Measurements from ENCODE around the gene ADAM11. TPM values are rescaled to one million over a fixed set of nuclear protein-coding genes. Genes with fewer than 3 reads are reported as not detected.

ADAM11 gene
- total and polyA plus RNA-seq, 2 of the 13 experiments (the other 11 are each of a cell fraction or from before 2014, with no cell fraction given): 0.38 to 0.91 TPM

DNA sequence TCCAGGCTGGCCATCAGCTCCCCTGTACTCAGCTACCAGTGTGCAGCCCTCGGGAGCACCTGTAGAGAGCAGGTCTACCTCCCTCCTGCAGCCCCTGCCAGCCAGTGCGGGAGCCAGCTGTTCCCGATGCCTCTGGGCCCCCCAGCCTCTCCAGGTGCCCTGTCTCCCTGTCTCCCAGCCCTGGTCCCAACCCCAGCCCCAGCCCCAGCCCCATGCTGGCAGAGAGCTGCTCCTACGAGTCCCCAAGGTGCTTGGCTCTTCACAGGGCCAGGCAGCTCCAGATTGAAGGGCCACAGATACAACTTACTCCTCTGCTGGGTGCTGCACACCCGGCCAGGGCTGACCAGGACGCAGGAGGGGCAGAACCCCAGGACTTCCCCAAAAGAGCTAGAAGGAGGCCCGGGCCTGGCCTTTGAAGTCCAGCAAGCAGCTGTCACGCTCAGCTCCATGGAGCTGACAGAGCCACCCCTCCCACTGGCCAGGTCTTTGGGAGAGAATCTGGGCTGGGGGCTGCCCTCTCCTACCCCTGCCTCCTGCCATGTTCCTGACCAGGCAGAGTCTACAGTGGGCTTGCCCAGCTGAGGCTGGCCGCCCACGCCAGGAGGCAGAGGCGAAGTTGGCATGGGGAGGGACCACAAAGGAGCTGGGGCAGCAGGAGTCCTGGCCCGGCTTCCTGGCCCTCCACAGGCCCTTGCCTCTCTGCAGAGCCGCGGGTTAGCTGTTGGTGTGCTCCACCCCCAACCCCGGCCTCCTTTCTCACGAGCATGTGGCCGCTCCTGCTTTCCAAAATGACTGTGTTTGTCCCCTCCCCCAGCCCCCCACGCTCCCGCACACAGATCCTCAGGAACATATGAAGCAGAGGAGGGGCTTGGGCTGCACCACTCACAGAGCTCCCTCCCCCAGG lies 9.5 kb upstream of the ADAM11 start:
- Histone ChIP-seq H3K9ac (ENCODE audit: insufficient read depth, low read depth, low read length) (no peak overlapping the region), H3K4me3 (replicated peaks in 1 of 3; ENCODE audit: insufficient read depth in 1 of 3, low read depth in 2 of 3, low read length in 3 of 3) (no peak overlapping the region), H3K4me2 (ENCODE audit: low read depth, low read length) (no peak overlapping the region), H3K36me3 (replicated peaks in 1 of 2; ENCODE audit: control insufficient read depth in 1 of 2, insufficient read depth in 2 of 2, low read length in 2 of 2) (peaks cover 11 to 22% of the 10 kb centered on the region in 2 experiments; a peak in 4 of 5 replicates), H3K9me3 (ENCODE audit: low read length) (no peaks in the 10 kb centered on the region), H3K79me2 (ENCODE audit: insufficient read depth, low read length) (no peaks in the 10 kb centered on the region), H3K4me1 (ENCODE audit: insufficient read depth, low read length) (peaks cover 16% of the 10 kb centered on the region), H2AFZ (ENCODE audit: low read length) (no peak overlapping the region), H4K20me1 (ENCODE audit: insufficient read depth, low read length) (no peaks in the 10 kb centered on the region), H3K27me3 (ENCODE audit: control insufficient read depth in 1 of 2, insufficient read depth in 2 of 2, low read length in 2 of 2) (no peaks in the 10 kb centered on the region), H3K27ac (ENCODE audit: extremely low read length, insufficient read depth, low read length) (no peak overlapping the region)
- ChIA-PET POLR2A (no interaction called here), CTCF (ENCODE audit: low intra/inter-chr PET ratio, low total read pairs) (no interaction called here)
- intact Hi-C loops (cut with micrococcal nuclease; ENCODE audit: unreplicated experiment): no loop called here
- no peak; the same call in 2 of the 3 replicates for ATAC-seq
- no peak for FAIRE-seq
- in situ Hi-C loops (cut with HindIII; ENCODE audit: extremely low pct_ligation_motif_present, low pct_unique_long_range_greater_than_20kb): no loop called here
- BruUV-seq (replicated peaks): no TSS peak
- DNase-seq (ENCODE audit: low spot score): no peak
- 91% methylated on average over 12 of the region's 19 CpGs for WGBS (ENCODE audit: low lambda C conversion rate)
- TF ChIP-seq ZBTB8A (CRISPR knock-in tag; IDR thresholded peaks at IDR 0.05; ENCODE audit: borderline replicate concordance, low read depth): no peak
- TF ChIP-seq DNMT1 (CRISPR knock-in tag; IDR thresholded peaks at IDR 0.05): no peak
- no peak for TF ChIP-seq SRF (IDR thresholded peaks at IDR 0.05; ENCODE audit: low read depth, low read length)
- TF ChIP-seq, protein P1, sequence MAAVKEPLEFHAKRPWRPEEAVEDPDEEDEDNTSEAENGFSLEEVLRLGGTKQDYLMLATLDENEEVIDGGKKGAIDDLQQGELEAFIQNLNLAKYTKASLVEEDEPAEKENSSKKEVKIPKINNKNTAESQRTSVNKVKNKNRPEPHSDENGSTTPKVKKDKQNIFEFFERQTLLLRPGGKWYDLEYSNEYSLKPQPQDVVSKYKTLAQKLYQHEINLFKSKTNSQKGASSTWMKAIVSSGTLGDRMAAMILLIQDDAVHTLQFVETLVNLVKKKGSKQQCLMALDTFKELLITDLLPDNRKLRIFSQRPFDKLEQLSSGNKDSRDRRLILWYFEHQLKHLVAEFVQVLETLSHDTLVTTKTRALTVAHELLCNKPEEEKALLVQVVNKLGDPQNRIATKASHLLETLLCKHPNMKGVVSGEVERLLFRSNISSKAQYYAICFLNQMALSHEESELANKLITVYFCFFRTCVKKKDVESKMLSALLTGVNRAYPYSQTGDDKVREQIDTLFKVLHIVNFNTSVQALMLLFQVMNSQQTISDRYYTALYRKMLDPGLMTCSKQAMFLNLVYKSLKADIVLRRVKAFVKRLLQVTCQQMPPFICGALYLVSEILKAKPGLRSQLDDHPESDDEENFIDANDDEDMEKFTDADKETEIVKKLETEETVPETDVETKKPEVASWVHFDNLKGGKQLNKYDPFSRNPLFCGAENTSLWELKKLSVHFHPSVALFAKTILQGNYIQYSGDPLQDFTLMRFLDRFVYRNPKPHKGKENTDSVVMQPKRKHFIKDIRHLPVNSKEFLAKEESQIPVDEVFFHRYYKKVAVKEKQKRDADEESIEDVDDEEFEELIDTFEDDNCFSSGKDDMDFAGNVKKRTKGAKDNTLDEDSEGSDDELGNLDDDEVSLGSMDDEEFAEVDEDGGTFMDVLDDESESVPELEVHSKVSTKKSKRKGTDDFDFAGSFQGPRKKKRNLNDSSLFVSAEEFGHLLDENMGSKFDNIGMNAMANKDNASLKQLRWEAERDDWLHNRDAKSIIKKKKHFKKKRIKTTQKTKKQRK (IDR thresholded peaks at IDR 0.05; ENCODE audit: low read length): no peak
- TF ChIP-seq MIXL1 (CRISPR knock-in tag; IDR thresholded peaks at IDR 0.05): no peak
